Measurements from ENCODE around the gene IL10RB.

DNA sequence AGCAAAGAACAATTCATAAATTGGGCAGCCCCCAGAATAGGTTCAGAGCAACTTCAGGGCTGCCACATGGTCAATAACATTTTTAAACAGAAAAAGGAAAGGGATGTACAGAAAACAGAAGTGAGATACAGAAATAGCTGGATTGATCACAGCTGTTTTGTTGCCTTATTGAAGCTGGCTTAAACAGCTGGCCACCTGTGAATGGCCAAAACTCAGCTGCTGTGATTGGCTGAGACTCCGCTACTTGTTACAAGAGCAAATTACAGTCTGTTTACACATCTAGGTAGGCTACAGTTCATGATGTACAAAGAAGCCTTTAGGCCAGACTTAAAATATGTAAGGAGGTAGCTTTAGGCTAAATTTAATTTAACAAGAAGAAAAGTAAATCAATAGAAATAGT, 47.0 kb downstream of the IL10RB start:
- TF ChIP-seq CTCF (IDR thresholded peaks at IDR 0.05) (no peak), POLR2A (IDR thresholded peaks at IDR 0.05) (no peak)
